Measurements from ENCODE around the gene ARFGEF3. TPM values are rescaled to one million over a fixed set of nuclear protein-coding genes. Genes with fewer than 3 reads are reported as not detected.

Gene ARFGEF3
- total RNA-seq, 1 experiment from 2014 or later = 20.1 TPM

GRCh38 chr6:138229072-138229471 is 67.3 kb downstream of the ARFGEF3 start:
- Mint-ChIP-seq H3K36me3 (no peaks in the 10 kb centered on the region), H3K9me3 (no peaks in the 10 kb centered on the region), H3K27me3 (ENCODE audit: low read depth) (no peaks in the 10 kb centered on the region), H3K4me3 (no peak overlapping the region), H3K4me1 (peaks cover 36% of the 10 kb centered on the region), H3K27ac (no peak overlapping the region)
- CTCF ChIA-PET = interaction anchor here (1.1 kb wide), 1 partner anchor 9 kb away, joined by 4 read pairs; no protein-coding TSS in a partner anchor
- DNase-seq (ENCODE audit: low spot score) (no peak), ATAC-seq (no peak)
- TF ChIP-seq IRF1 (CRISPR knock-in tag; IDR thresholded peaks at IDR 0.05) (no peak), SP1 (CRISPR knock-in tag; conservative IDR thresholded peaks at IDR 0.05) (no peak), MYBL2 (CRISPR knock-in tag; IDR thresholded peaks at IDR 0.05) (no peak), USF1 (CRISPR knock-in tag; IDR thresholded peaks at IDR 0.05) (no peak)
- POLR2A ChIA-PET = no interaction called here

GRCh38 chr6:138229663-138230179 is 68.0 kb downstream of the ARFGEF3 start:
- H3K4me1 Mint-ChIP-seq = peaks cover 36% of the 10 kb centered on the region
- DNase-seq (ENCODE audit: low spot score) (no peak), ATAC-seq (no peak)
- H3K27ac Mint-ChIP-seq = peak overlapping the region; percentile 14; the same call in 1 of the 2 replicates
- ChIA-PET CTCF (interaction anchor here (1.1 kb wide), 1 partner anchor 8 kb away, joined by 4 read pairs; no protein-coding TSS in a partner anchor), POLR2A (no interaction called here)
- H3K36me3 Mint-ChIP-seq = no peaks in the 10 kb centered on the region
- H3K9me3 Mint-ChIP-seq = no peaks in the 10 kb centered on the region
- no peaks in the 10 kb centered on the region for H3K27me3 Mint-ChIP-seq (ENCODE audit: low read depth)
- no peak overlapping the region for H3K4me3 Mint-ChIP-seq
- TF ChIP-seq MXD4 (CRISPR knock-in tag; IDR thresholded peaks at IDR 0.05; ENCODE audit: borderline replicate concordance) (no peak), CREM (CRISPR knock-in tag; IDR thresholded peaks at IDR 0.05) (no peak), ZBTB21 (CRISPR knock-in tag; IDR thresholded peaks at IDR 0.05; ENCODE audit: borderline replicate concordance) (no peak), ZBTB43 (CRISPR knock-in tag; IDR thresholded peaks at IDR 0.05) (no peak), GTF2I (CRISPR knock-in tag; conservative IDR thresholded peaks at IDR 0.05) (no peak)

- Mint-ChIP-seq H3K27me3 (ENCODE audit: low read depth) (no peaks in the 10 kb centered on the region), H3K9me3 (no peaks in the 10 kb centered on the region), H3K27ac (no peak overlapping the region), H3K4me1 (peaks cover 36% of the 10 kb centered on the region), H3K4me3 (no peak overlapping the region), H3K36me3 (no peaks in the 10 kb centered on the region)
- POLR2A ChIA-PET = no interaction called here
- DNase-seq (ENCODE audit: low spot score) = no peak
- CTCF ChIA-PET = no interaction called here
- TF ChIP-seq IRF1 (CRISPR knock-in tag; IDR thresholded peaks at IDR 0.05) = no peak
- no peak for TF ChIP-seq E2F5 (CRISPR knock-in tag; IDR thresholded peaks at IDR 0.05)
- TF ChIP-seq SMAD4 (CRISPR knock-in tag; IDR thresholded peaks at IDR 0.05) = no peak
- no peak for TF ChIP-seq ESRRA (CRISPR knock-in tag; IDR thresholded peaks at IDR 0.05; ENCODE audit: borderline replicate concordance)
- TF ChIP-seq CREM (CRISPR knock-in tag; IDR thresholded peaks at IDR 0.05) = no peak
- no peak for TF ChIP-seq ZNF317 (CRISPR knock-in tag; IDR thresholded peaks at IDR 0.05; ENCODE audit: borderline replicate concordance, low read depth)
- TF ChIP-seq HMGXB4 (CRISPR knock-in tag; IDR thresholded peaks at IDR 0.05) = no peak
- no peak for ATAC-seq
These were observed 68.5 kb downstream of the ARFGEF3 start for GRCh38 chr6:138230221-138230620.
